Activated B cell treated with CpG ODN at 0.5 μM for 24 hours (primary cell): ENCODE measurements around the gene S100A10. TPM values are rescaled to one million over a fixed set of nuclear protein-coding genes. Genes with fewer than 3 reads are reported as not detected.

Experiments used
- ATAC-seq: fragments of 200-7000 bp; cut with Tn5 transposase; one replicate; pipeline ENCODE4 v1.10.0; 2021; ENCODE audit warnings: low read depth, mild to moderate bottlenecking, moderate library complexity
- CTCF ChIA-PET: fragments of 350-600 bp; sonication (Branson Sonifier 250); formaldehyde crosslinking; loops from one replicate; lab custom pipeline; 2021; ENCODE audit warnings: antibody characterized with exemption; lab: Charles Lee
- POLR2A ChIA-PET: fragments of 350-600 bp; sonication (Branson Sonifier 250); formaldehyde crosslinking; loops from one replicate; lab custom pipeline; 2021; ENCODE audit warnings: antibody characterized with exemption; lab: Charles Lee
- DNase-seq: peaks from one replicate; pipeline ENCODE4 v3.0.0; 2022
- H3K27ac Mint-ChIP-seq: one replicate; pipeline ENCODE4 v1.8.0; 2020; ENCODE audit warnings: mixed read lengths
- H3K27me3 Mint-ChIP-seq: one replicate; pipeline ENCODE4 v1.8.0; 2021; ENCODE audit warnings: mixed read lengths
- H3K36me3 Mint-ChIP-seq: one replicate; pipeline ENCODE4 v1.8.0; 2021; ENCODE audit warnings: low read depth, mixed read lengths
- H3K4me1 Mint-ChIP-seq: one replicate; pipeline ENCODE4 v1.8.0; 2021; ENCODE audit warnings: mixed read lengths
- H3K4me3 Mint-ChIP-seq: one replicate; pipeline ENCODE4 v1.8.0; 2020; ENCODE audit warnings: mild to moderate bottlenecking, mixed read lengths
- H3K9me3 Mint-ChIP-seq: one replicate; pipeline ENCODE4 v1.8.0; 2020; ENCODE audit warnings: mixed read lengths
- intact Hi-C: fragments of 100-400 bp; cut with micrococcal nuclease; formaldehyde crosslinking; loops from one replicate; pipeline ENCODE4 v1.15.1; 2024
- total RNA-seq: library from RNA; stranded (reverse); gene quantifications from 2 replicates; pipeline ENCODE4 v1.2.3, GENCODE V29; 2022
- TF ChIP-seq, protein P1 (sequence below): fragments of 200-600 bp; IDR thresholded peaks from one replicate; pipeline ENCODE4 v1.8.0; 2022; ENCODE audit warnings: antibody characterized with exemption, mild to moderate bottlenecking

The S100A10 gene
- total RNA-seq, 1 donor from 2014 or later, result 62.7 TPM

DNA sequence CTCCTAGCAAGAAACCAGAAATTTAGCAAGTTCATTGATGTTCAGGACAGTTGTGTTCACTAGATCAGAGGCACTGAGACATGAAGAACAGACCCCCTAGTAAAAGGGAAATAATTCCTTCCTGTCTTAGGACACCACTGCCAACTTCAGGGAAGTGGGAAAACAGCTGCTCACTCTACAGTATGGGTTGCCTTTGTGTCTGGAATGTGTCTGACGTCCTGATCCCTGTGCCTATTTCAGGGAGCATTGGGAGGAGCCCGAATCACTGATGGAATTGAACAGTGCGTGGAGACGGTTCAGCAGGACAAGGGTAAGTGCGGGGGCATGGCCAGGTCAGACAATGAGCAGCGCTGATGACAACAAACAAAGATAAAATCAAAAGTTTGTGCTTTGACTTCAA, 22.1 kb upstream of the S100A10 start:
- Mint-ChIP-seq H3K27ac (no peak overlapping the region), H3K4me1 (no peaks in the 10 kb centered on the region)

DNA sequence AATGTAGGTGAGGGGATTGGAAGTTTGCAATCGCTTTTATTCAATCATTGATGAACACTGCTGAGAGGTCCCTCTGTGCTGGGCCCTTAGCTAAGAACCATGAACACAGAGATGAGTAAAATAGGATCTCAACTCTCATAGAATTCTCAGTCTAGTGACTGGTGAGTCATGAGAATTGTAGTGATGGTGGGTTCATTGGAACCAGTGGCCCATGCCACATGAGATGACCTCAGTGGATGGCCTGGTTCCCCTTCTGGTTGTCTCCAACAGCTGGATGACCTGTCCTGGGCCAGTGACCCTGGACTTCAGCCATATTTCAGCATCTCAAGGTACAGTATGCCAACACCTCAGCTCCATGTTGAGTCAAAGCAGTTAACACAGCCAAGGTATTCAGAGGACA, 21.3 kb upstream of the S100A10 start:
- H3K27me3 Mint-ChIP-seq, result peaks cover 24% of the 10 kb centered on the region
- POLR2A ChIA-PET, result no interaction called here

More for the DNA sequence above, 22.1 kb upstream of the S100A10 start:
- DNase-seq, result no peak
- H3K9me3 Mint-ChIP-seq, result no peaks in the 10 kb centered on the region
- CTCF ChIA-PET, result interaction anchor here (0.8 to 3.4 kb wide), 5 partner anchors 14 to 82 kb away, joined by 3 to 17 read pairs (median 10); no protein-coding TSS in a partner anchor
- TF ChIP-seq, protein P1, sequence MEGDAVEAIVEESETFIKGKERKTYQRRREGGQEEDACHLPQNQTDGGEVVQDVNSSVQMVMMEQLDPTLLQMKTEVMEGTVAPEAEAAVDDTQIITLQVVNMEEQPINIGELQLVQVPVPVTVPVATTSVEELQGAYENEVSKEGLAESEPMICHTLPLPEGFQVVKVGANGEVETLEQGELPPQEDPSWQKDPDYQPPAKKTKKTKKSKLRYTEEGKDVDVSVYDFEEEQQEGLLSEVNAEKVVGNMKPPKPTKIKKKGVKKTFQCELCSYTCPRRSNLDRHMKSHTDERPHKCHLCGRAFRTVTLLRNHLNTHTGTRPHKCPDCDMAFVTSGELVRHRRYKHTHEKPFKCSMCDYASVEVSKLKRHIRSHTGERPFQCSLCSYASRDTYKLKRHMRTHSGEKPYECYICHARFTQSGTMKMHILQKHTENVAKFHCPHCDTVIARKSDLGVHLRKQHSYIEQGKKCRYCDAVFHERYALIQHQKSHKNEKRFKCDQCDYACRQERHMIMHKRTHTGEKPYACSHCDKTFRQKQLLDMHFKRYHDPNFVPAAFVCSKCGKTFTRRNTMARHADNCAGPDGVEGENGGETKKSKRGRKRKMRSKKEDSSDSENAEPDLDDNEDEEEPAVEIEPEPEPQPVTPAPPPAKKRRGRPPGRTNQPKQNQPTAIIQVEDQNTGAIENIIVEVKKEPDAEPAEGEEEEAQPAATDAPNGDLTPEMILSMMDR, result no peak
- no peaks in the 10 kb centered on the region for H3K36me3 Mint-ChIP-seq
- no peak for ATAC-seq
- intact Hi-C loops, result no loop called here
- H3K27me3 Mint-ChIP-seq, result peaks cover 27% of the 10 kb centered on the region
- POLR2A ChIA-PET, result no interaction called here
- no peak overlapping the region for H3K4me3 Mint-ChIP-seq

DNA sequence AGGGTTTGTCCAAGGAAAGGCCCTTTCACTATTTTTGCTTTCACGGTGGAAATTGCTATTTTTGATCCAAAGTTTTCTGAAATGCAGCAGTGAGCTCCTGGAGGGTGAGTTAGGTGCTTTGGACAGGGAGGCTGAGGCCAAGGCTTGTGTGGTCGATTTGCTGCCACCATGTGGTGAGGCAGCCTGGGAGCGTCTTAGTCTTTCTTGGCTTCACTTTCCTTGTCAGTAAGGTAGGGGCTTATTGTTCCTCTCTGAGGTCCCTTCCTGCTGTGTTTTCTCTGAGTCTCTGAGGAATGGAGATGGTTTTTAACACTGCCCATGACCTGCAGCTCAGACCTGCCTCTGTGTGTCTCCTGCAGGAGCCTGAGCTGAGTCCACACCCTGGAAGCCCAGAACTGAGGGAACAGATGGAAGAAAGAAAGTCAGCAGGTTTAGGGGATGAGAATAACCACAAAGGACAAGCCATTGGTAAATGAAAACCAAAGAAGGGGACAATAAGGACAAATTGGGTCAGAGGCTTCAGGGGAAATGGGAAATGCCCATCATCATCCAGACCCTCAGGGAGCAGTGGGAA, 20.1 kb upstream of the S100A10 start:
- intact Hi-C loops, result no loop called here
- Mint-ChIP-seq H3K27ac (no peak overlapping the region), H3K4me1 (no peaks in the 10 kb centered on the region), H3K9me3 (no peaks in the 10 kb centered on the region), H3K36me3 (no peaks in the 10 kb centered on the region), H3K4me3 (no peak overlapping the region), H3K27me3 (peaks cover 28% of the 10 kb centered on the region)
- POLR2A ChIA-PET, result no interaction called here
- CTCF ChIA-PET, result interaction anchor here (1.0 to 3.4 kb wide), 5 partner anchors 11 to 80 kb away, joined by 3 to 14 read pairs (median 3); no protein-coding TSS in a partner anchor
- ATAC-seq, result no peak
- no peak for DNase-seq
- TF ChIP-seq, protein P1, result no peak

More for the DNA sequence above, 21.3 kb upstream of the S100A10 start:
- DNase-seq (no peak), ATAC-seq (no peak)
- TF ChIP-seq, protein P1, result no peak
- H3K4me3 Mint-ChIP-seq, result no peak overlapping the region
- no peak overlapping the region for H3K27ac Mint-ChIP-seq
- H3K36me3 Mint-ChIP-seq, result no peaks in the 10 kb centered on the region
- no peaks in the 10 kb centered on the region for H3K4me1 Mint-ChIP-seq
- intact Hi-C loops, result no loop called here
- H3K9me3 Mint-ChIP-seq, result no peaks in the 10 kb centered on the region
- CTCF ChIA-PET, result interaction anchor here (0.8 to 3.4 kb wide), 4 partner anchors 13 to 81 kb away, joined by 3 to 17 read pairs (median 12); no protein-coding TSS in a partner anchor

DNA sequence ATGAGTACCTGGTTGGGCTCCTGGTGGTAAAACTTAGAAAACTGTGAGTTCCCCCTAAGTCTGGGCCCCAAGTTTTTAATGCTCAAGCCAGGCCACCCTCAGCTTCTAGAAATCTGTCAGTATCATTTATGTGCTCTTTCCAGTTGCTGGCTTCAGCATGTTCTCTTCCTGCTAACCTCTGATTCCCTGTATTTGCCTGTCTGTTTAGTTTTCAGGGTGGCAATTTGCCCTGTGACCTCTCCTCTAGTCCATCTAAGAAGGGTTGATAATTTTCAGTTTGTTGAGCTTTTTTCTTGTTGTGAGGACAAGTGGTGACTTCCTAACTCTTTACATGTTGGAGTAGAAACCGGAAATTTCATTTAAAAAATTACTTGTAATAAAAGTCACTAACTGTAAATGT, 16.0 kb upstream of the S100A10 start:
- CTCF ChIA-PET, result interaction anchor here (1.0 to 1.1 kb wide), 2 partner anchors 8 to 77 kb away, joined by 3 to 4 read pairs; no protein-coding TSS in a partner anchor
- H3K27me3 Mint-ChIP-seq, result peaks cover 31% of the 10 kb centered on the region
- ATAC-seq (no peak), DNase-seq (no peak)
- TF ChIP-seq, protein P1, result no peak
- intact Hi-C loops, result no loop called here
- no peaks in the 10 kb centered on the region for H3K4me1 Mint-ChIP-seq
- H3K27ac Mint-ChIP-seq, result no peak overlapping the region
- H3K9me3 Mint-ChIP-seq, result no peaks in the 10 kb centered on the region
- POLR2A ChIA-PET, result no interaction called here
- no peaks in the 10 kb centered on the region for H3K36me3 Mint-ChIP-seq
- H3K4me3 Mint-ChIP-seq, result no peak overlapping the region

DNA sequence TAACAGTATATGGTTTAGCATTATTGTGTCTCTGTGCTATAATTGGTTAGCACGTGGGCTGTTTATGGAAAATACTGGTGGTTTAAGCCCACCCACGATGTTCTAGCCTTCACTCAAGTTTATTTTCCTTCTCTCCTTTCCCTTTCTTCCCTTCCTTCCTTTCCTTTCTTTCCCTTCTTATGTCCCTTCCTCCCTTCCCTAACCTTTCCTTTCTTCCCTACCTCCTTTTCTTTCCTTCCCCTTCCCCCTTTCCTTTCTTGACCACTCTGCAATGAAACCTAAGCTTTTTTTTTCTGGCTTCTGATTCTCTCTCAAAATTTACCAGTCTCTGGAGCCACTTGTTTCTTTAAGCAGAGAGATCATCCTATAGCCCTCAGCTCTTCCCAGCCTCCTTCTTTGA, 13.4 kb upstream of the S100A10 start:
- H3K9me3 Mint-ChIP-seq, result no peaks in the 10 kb centered on the region
- ATAC-seq, result no peak
- H3K4me3 Mint-ChIP-seq, result no peak overlapping the region
- peaks cover 21% of the 10 kb centered on the region for H3K27me3 Mint-ChIP-seq
- no peak overlapping the region for H3K27ac Mint-ChIP-seq
- DNase-seq, result no peak
- intact Hi-C loops, result no loop called here
- POLR2A ChIA-PET, result no interaction called here
- TF ChIP-seq, protein P1, result no peak
- no peaks in the 10 kb centered on the region for H3K36me3 Mint-ChIP-seq
- CTCF ChIA-PET, result no interaction called here
- H3K4me1 Mint-ChIP-seq, result no peaks in the 10 kb centered on the region
